ENCODE results near the gene PRSS48.
"Not testable (repeated sequence)": the region's sequence is repeated elsewhere in the genome, so short reads cannot be mapped to it uniquely, and the experiment has no call there.

Gene PRSS48

DNA sequence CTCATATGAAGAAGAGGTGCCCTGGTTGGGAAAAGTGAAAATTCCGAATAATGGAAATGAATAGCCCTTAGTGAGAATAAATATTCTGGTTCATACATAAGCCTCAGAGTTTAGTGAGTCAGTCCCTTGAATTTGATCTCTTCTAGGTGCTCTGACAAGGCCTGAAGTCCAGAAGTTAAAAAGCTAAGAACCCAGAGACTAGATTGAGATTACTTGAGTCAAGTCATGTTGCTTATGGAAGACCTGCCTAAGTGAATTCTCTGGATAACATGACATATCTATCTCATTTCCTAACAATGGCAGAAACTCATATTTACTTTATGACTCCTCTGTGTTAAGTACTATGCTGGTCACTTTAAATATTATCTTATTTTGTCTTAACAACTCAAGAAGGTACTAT is 10.5 kb upstream of the PRSS48 start:
- no peaks in the 10 kb centered on the region for H3K9me3 ChIP-seq (ENCODE audit: insufficient read depth, low read length, severe bottlenecking)
- H3K27me3 ChIP-seq (ENCODE audit: insufficient read depth, low read length, poor library complexity): no peaks in the 10 kb centered on the region
- ATAC-seq (ENCODE audit: insufficient read depth, low read depth) (no peak), DNase-seq (no peak)
- H3K36me3 ChIP-seq (ENCODE audit: insufficient read depth, low read length): no peaks in the 10 kb centered on the region
- no peaks in the 10 kb centered on the region for H4K20me1 ChIP-seq (ENCODE audit: insufficient read depth, low read length)
- no peaks in the 10 kb centered on the region for H3K4me1 ChIP-seq (ENCODE audit: insufficient read depth, low read length)
- no peak overlapping the region for H3K27ac ChIP-seq (ENCODE audit: low read length)
- TF ChIP-seq, protein P1, sequence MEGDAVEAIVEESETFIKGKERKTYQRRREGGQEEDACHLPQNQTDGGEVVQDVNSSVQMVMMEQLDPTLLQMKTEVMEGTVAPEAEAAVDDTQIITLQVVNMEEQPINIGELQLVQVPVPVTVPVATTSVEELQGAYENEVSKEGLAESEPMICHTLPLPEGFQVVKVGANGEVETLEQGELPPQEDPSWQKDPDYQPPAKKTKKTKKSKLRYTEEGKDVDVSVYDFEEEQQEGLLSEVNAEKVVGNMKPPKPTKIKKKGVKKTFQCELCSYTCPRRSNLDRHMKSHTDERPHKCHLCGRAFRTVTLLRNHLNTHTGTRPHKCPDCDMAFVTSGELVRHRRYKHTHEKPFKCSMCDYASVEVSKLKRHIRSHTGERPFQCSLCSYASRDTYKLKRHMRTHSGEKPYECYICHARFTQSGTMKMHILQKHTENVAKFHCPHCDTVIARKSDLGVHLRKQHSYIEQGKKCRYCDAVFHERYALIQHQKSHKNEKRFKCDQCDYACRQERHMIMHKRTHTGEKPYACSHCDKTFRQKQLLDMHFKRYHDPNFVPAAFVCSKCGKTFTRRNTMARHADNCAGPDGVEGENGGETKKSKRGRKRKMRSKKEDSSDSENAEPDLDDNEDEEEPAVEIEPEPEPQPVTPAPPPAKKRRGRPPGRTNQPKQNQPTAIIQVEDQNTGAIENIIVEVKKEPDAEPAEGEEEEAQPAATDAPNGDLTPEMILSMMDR (IDR thresholded peaks at IDR 0.05; ENCODE audit: borderline replicate concordance, extremely low read depth, low read length, poor library complexity, severe bottlenecking): no peak
- no peak for TF ChIP-seq EZH2 (IDR thresholded peaks at IDR 0.05; ENCODE audit: borderline replicate concordance, low read depth, low read length, severe bottlenecking)
- no peak overlapping the region for H3K9ac ChIP-seq (ENCODE audit: low read depth, low read length)
- no peak overlapping the region for H3K4me3 ChIP-seq (ENCODE audit: low read depth in 1 of 2, low read length in 2 of 2)
- H3K79me2 ChIP-seq (ENCODE audit: insufficient read depth, low read length): no peaks in the 10 kb centered on the region
- no peak overlapping the region for H3K4me2 ChIP-seq (ENCODE audit: insufficient read depth, low read length)
- no peak overlapping the region for H2AFZ ChIP-seq (ENCODE audit: low read depth, low read length)

DNA sequence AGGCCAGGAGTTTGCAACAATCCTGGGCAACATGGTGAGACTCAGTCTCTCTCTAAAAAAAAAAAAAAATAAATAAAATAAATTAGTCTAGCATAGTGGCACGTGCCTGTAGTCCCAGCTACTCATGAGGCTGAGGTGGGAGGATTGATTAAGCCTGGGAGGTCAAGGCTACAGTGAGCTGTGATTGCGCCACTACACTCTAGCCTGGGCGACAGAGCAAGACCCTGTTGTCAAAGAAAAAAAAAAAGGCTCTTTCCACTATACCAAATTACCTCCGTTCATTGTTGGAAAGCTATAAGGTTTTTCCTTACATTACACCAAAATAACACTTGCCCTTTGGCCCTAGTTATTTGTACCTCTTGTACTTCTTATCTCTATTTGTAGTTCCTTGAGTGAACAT is 9.9 kb upstream of the PRSS48 start:
- no peaks in the 10 kb centered on the region for H4K20me1 ChIP-seq (ENCODE audit: insufficient read depth, low read length)
- no peak overlapping the region for H3K4me3 ChIP-seq (ENCODE audit: low read depth in 1 of 2, low read length in 2 of 2)
- no peaks in the 10 kb centered on the region for H3K36me3 ChIP-seq (ENCODE audit: insufficient read depth, low read length)
- no peak overlapping the region for H3K9ac ChIP-seq (ENCODE audit: low read depth, low read length)
- no peak overlapping the region for H2AFZ ChIP-seq (ENCODE audit: low read depth, low read length)
- no peak for TF ChIP-seq EZH2 (IDR thresholded peaks at IDR 0.05; ENCODE audit: borderline replicate concordance, low read depth, low read length, severe bottlenecking)
- TF ChIP-seq, protein P1 (IDR thresholded peaks at IDR 0.05; ENCODE audit: borderline replicate concordance, extremely low read depth, low read length, poor library complexity, severe bottlenecking): no peak
- no peaks in the 10 kb centered on the region for H3K9me3 ChIP-seq (ENCODE audit: insufficient read depth, low read length, severe bottlenecking)
- H3K79me2 ChIP-seq (ENCODE audit: insufficient read depth, low read length): no peaks in the 10 kb centered on the region
- no peak for DNase-seq
- H3K4me1 ChIP-seq (ENCODE audit: insufficient read depth, low read length): no peaks in the 10 kb centered on the region
- ATAC-seq (ENCODE audit: insufficient read depth, low read depth): no peak
- no peak overlapping the region for H3K27ac ChIP-seq (ENCODE audit: low read length)
- no peaks in the 10 kb centered on the region for H3K27me3 ChIP-seq (ENCODE audit: insufficient read depth, low read length, poor library complexity)
- H3K4me2 ChIP-seq (ENCODE audit: insufficient read depth, low read length): no peak overlapping the region

DNA sequence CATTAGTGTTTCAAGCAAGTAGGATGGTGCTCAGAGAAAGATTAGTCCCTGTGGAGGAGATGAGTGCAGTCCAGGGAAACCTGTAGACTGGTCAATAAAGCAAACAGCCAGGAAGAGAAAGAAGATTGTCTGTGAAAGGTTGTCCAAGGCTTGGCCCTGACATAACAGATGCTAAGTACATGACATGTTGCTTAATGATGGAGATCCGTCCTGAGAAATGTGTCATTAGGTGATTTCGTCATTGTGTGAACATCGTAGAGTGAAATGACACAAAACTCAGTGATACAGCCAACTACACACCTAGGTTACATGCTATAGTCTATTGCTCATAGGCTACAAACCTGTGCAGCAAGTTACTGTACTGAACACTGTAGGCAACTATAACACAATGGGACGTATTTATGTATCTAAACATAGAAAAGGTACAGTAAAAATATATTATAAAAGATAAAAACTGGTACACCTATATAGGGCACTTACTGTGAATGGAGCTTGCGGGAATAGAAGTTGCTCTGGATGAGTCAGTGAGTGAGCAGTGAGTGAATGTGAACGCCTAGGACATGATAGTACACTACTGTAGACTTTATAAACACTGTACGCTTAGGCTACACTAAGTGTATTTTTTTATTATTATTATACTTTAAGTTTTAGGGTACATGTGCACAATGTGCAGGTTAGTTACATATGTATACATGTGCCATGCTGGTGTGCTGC is 9.0 kb upstream of the PRSS48 start:
- Histone ChIP-seq H3K4me3 (ENCODE audit: low read depth in 1 of 2, low read length in 2 of 2) (no peak overlapping the region), H3K36me3 (ENCODE audit: insufficient read depth, low read length) (no peaks in the 10 kb centered on the region), H2AFZ (ENCODE audit: low read depth, low read length) (no peak overlapping the region), H3K27ac (ENCODE audit: low read length) (no peak overlapping the region), H3K9ac (ENCODE audit: low read depth, low read length) (no peak overlapping the region), H3K27me3 (ENCODE audit: insufficient read depth, low read length, poor library complexity) (no peaks in the 10 kb centered on the region), H3K4me1 (ENCODE audit: insufficient read depth, low read length) (no peaks in the 10 kb centered on the region), H3K79me2 (ENCODE audit: insufficient read depth, low read length) (no peaks in the 10 kb centered on the region), H3K9me3 (ENCODE audit: insufficient read depth, low read length, severe bottlenecking) (no peaks in the 10 kb centered on the region), H3K4me2 (ENCODE audit: insufficient read depth, low read length) (no peak overlapping the region), H4K20me1 (ENCODE audit: insufficient read depth, low read length) (no peaks in the 10 kb centered on the region)
- TF ChIP-seq, protein P1 (IDR thresholded peaks at IDR 0.05; ENCODE audit: borderline replicate concordance, extremely low read depth, low read length, poor library complexity, severe bottlenecking): no peak
- no peak for DNase-seq
- no peak for ATAC-seq (ENCODE audit: insufficient read depth, low read depth)

DNA sequence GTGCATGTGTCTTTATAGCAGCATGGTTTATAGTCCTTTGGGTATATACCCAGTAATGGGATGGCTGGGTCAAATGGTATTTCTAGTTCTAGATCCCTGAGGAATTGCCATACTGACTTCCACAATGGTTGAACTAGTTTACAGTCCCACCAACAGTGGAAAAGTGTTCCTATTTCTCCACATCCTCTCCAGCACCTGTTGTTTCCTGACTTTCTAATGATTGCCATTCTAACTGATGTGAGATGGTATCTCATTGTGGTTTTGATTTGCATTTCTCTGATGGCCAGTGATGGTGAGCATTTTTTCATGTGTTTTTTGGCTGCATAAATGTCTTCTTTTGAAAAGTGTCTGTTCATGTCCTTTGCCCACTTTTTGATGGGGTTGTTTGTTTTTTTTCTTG is 8.1 kb upstream of the PRSS48 start:
- DNase-seq; H3K9me3 ChIP-seq (ENCODE audit: insufficient read depth, low read length, severe bottlenecking); H2AFZ ChIP-seq (ENCODE audit: low read depth, low read length); H3K4me2 ChIP-seq (ENCODE audit: insufficient read depth, low read length); H3K4me1 ChIP-seq (ENCODE audit: insufficient read depth, low read length); H3K9ac ChIP-seq (ENCODE audit: low read depth, low read length); H4K20me1 ChIP-seq (ENCODE audit: insufficient read depth, low read length); H3K79me2 ChIP-seq (ENCODE audit: insufficient read depth, low read length); H3K36me3 ChIP-seq (ENCODE audit: insufficient read depth, low read length); ATAC-seq (ENCODE audit: insufficient read depth, low read depth); H3K4me3 ChIP-seq (ENCODE audit: low read depth in 1 of 2, low read length in 2 of 2); H3K27ac ChIP-seq (ENCODE audit: low read length); H3K27me3 ChIP-seq (ENCODE audit: insufficient read depth, low read length, poor library complexity): not testable (repeated sequence)

Measured in DND-41 (cell line).